BJ (cell line): ENCODE data around the gene C7orf25. TPM values are rescaled to one million over a fixed set of nuclear protein-coding genes. Genes with fewer than 3 reads are reported as not detected.

Experiments
- CTCF ChIA-PET: fragments of 350-600 bp; formaldehyde crosslinking; extraction: SDS; loops from one replicate; lab custom pipeline; 2021; ENCODE audit warnings: antibody characterized with exemption, inconsistent platforms; lab: Yijun Ruan, JAX
- POLR2A ChIA-PET: fragments of 300-600 bp; sonication (Branson Sonifier 250); formaldehyde crosslinking; extraction: SDS; loops from one replicate; lab custom pipeline; 2021; ENCODE audit warnings: antibody characterized with exemption; lab: Charles Lee
- DNase-seq: peaks from one replicate; pipeline ENCODE4 v3.0.0-alpha.2; 2011; ENCODE audit warnings: low read depth
- H3K27me3 ChIP-seq: 2 replicates; pipeline ENCODE4 v1.6.0; 2011; ENCODE audit warnings: low read length; ENCODE audit not compliant: control insufficient read depth, insufficient read depth
- H3K36me3 ChIP-seq: 2 replicates; pipeline ENCODE4 v1.5.1; 2011; ENCODE audit warnings: low read length; ENCODE audit not compliant: control insufficient read depth, insufficient read depth
- H3K4me3 ChIP-seq: 2 replicates; pipeline ENCODE4 v1.5.1; 2011; ENCODE audit warnings: low read depth, mild to moderate bottlenecking, control low read depth, low read length
- CTCF ChIP-seq: IDR thresholded peaks from 2 replicates; pipeline ENCODE4 v1.5.1; 2011; ENCODE audit warnings: low read depth, mild to moderate bottlenecking, control low read depth, inconsistent platforms, low read length, moderate library complexity; ENCODE audit not compliant: insufficient read depth
- polyA plus RNA-seq: library from polyadenylated mRNA; depleted of rRNA; stranded (reverse); fragments of >200 nt; gene quantifications from 2 replicates; pipeline ENCODE4 v1.2.3, GENCODE V29; 2011; rRNA removed

Gene C7orf25
- polyA plus RNA-seq, 1 experiment, result 4.8 TPM

GRCh38 chr7:42869131-42870020 lies 42.5 kb downstream of the C7orf25 start:
- Histone ChIP-seq H3K27me3 (no peaks in the 10 kb centered on the region), H3K4me3 (no peak overlapping the region), H3K36me3 (no peaks in the 10 kb centered on the region)
- ChIA-PET POLR2A (no interaction called here), CTCF (no interaction called here)
- DNase-seq, result no peak
- TF ChIP-seq CTCF, result no peak

- no peaks in the 10 kb centered on the region for H3K27me3 ChIP-seq
- DNase-seq, result no peak
- CTCF ChIA-PET, result interaction anchor here (1.0 kb wide), 1 partner anchor 925 kb away, joined by 3 read pairs; no protein-coding TSS in a partner anchor
- no peaks in the 10 kb centered on the region for H3K36me3 ChIP-seq
- no peak for TF ChIP-seq CTCF
- POLR2A ChIA-PET, result no interaction called here
- H3K4me3 ChIP-seq, result no peak overlapping the region
Observed at GRCh38 chr7:42868480-42868879, 43.4 kb downstream of the C7orf25 start.

Other genes starting within 250 kb of the C7orf25 start
- gene PSMA2, start 20.1 kb upstream of the C7orf25 start, polyA plus RNA-seq, result 50.8 and 101 TPM in 2 replicates
- 35.6 and 44.5 TPM in 2 replicates for gene MRPL32, start 20.3 kb upstream of the C7orf25 start, polyA plus RNA-seq
- gene HECW1, start 200.6 kb upstream of the C7orf25 start, polyA plus RNA-seq, result 2.1 and 2.9 TPM in 2 replicates